Measurements from ENCODE around the gene NAPSA.

GRCh38 chr19:50319156-50319555 is 46.3 kb downstream of the NAPSA start:
- TF ChIP-seq POLR2AphosphoS5 (IDR thresholded peaks at IDR 0.05): no peak
- no peak for TF ChIP-seq CTCF (IDR thresholded peaks at IDR 0.05)
- TF ChIP-seq POLR2A (IDR thresholded peaks at IDR 0.05; ENCODE audit: low read depth): no peak
- TF ChIP-seq EP300 (IDR thresholded peaks at IDR 0.05): no peak

All from esophagus muscularis mucosa (tissue), 4 donors.